Right lobe of liver (tissue), 6 donors: ENCODE measurements around the gene TRAF3. TPM values are rescaled to one million over a fixed set of nuclear protein-coding genes. Genes with fewer than 3 reads are reported as not detected.
A peak's percentile ranks its signal among the peaks of the same experiment; 100 is the strongest.
"Not testable (repeated sequence)": the region's sequence is repeated elsewhere in the genome, so short reads cannot be mapped to it uniquely, and the experiment has no call there.

Source experiments
- ATAC-seq, 4 donors: fragments of 200-7000 bp; cut with Tn5 transposase; one replicate each; pipeline ENCODE4 v1.9.1; 2020; ENCODE audit warnings: mild to moderate bottlenecking in 4 of 4, moderate library complexity in 4 of 4
- DNase-seq, 3 donors: peaks; one replicate each; pipeline ENCODE4 v3.0.0-alpha.2; 2020
- H3K27ac ChIP-seq, 3 donors: fragments of 200-600 bp; one replicate each; pipeline ENCODE4 v1.8.0; 2022
- H3K27me3 ChIP-seq, 2 donors: fragments of 200-600 bp; one replicate each; pipeline ENCODE4 v1.8.0; 2022
- H3K36me3 ChIP-seq, 4 donors: fragments of 200-600 bp; sonication (generic) in 1 of 4; one replicate each; pipeline versions ENCODE4 v1.5.1 to v1.8.0; 2017 to 2022; ENCODE audit warnings: control low read depth in 1 of 4
- H3K4me1 ChIP-seq, 4 donors: fragments of 200-600 bp; sonication (generic) in 1 of 4; one replicate each; pipeline versions ENCODE4 v1.5.1 to v1.8.0; 2017 to 2022; ENCODE audit warnings: control low read depth in 1 of 4
- H3K4me3 ChIP-seq, 3 donors: fragments of 200-600 bp; one replicate each; pipeline ENCODE4 v1.8.0; 2022
- H3K9me3 ChIP-seq, 4 donors: fragments of 200-600 bp; sonication (generic) in 1 of 4; one replicate each; pipeline versions ENCODE4 v1.5.1 to v1.8.0; 2017 to 2022; ENCODE audit warnings: control low read depth in 1 of 4
- POLR2A ChIP-seq: fragments of 450-650 bp; IDR thresholded peaks from one replicate; pipeline ENCODE4 v1.6.1; 2017; ENCODE audit warnings: antibody characterized with exemption, mild to moderate bottlenecking
- WGBS: methylation state at CpG from one replicate; pipeline ENCODE4 v1.1.6; 2018; ENCODE audit warnings: low coverage, low lambda C conversion rate; ENCODE audit not compliant: insufficient coverage; ENCODE audit errors: missing lambda C conversion rate; 5-methylcytosine and 5-hydroxymethylcytosine counted together
- intact Hi-C, 2 donors: fragments of 100-400 bp; cut with DNase I; formaldehyde crosslinking; loops; one replicate each; pipeline versions ENCODE4 v1.11.2 to v1.14.1; 2022
- total RNA-seq, 6 experiments: library from RNA; depleted of rRNA in 2 of 6; stranded (reverse); fragments of >200 nt in 2 of 6; fragmentation: NEBNext Ultra II Directional in 3 of 6; extraction: Animal tissue kit (Norgen Biotek cat#: 25700) in 3 of 6; gene quantifications; one replicate each; pipeline versions ENCODE4 v1.1.0 to v1.2.4, GENCODE V29; 2016 to 2023
- TF ChIP-seq, protein P1 (sequence below), 4 donors: fragments of 200-600 bp in 3 of 4; fragments of 450-650 bp in 1 of 4; IDR thresholded peaks; one replicate each; pipeline versions ENCODE4 v1.5.1 to v1.8.0; 2016 to 2022; ENCODE audit warnings: antibody characterized with exemption in 4 of 4, mild to moderate bottlenecking in 2 of 4
- donor health status: DM: no; HTN: yes; CAD: no.
- donor health status: DM: no; HTN: no; CAD: no.
- donor health status: DM: no; HTN: no; CAD: no.
- donor health status: DM: no; HTN: yes; CAD: no.
- donor health status: DM: no; HTN: yes; CAD: no.

TRAF3 gene
- total RNA-seq, 6 experiments from 2014 or later = 5.6 to 10.5 (median 8.3) TPM

DNA sequence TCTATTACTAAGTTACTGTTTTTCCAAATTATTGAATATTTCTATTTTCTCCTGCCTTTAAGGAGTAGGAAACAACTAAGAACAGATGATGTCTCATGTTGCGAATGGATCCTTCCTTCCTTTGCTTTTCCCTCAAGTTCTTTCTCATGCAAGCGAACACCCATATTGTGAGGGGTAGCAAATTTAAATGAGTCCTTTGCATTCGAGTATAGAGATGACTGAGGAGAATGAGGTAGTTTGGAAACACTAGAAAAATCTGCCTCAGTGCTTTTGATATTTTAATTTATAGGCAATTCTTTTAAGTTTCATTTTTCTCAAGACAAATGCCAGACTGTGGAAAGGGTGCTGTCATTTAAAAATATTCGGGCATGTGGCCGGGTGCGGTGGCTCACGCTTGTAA, 56.1 kb downstream of the TRAF3 start:
- no peak for ATAC-seq
- TF ChIP-seq, protein P1, sequence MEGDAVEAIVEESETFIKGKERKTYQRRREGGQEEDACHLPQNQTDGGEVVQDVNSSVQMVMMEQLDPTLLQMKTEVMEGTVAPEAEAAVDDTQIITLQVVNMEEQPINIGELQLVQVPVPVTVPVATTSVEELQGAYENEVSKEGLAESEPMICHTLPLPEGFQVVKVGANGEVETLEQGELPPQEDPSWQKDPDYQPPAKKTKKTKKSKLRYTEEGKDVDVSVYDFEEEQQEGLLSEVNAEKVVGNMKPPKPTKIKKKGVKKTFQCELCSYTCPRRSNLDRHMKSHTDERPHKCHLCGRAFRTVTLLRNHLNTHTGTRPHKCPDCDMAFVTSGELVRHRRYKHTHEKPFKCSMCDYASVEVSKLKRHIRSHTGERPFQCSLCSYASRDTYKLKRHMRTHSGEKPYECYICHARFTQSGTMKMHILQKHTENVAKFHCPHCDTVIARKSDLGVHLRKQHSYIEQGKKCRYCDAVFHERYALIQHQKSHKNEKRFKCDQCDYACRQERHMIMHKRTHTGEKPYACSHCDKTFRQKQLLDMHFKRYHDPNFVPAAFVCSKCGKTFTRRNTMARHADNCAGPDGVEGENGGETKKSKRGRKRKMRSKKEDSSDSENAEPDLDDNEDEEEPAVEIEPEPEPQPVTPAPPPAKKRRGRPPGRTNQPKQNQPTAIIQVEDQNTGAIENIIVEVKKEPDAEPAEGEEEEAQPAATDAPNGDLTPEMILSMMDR (IDR thresholded peaks at IDR 0.05) = no peak
- TF ChIP-seq POLR2A = no peak
- DNase-seq = no peak

GRCh38 chr14:102833991-102834390, 56.7 kb downstream of the TRAF3 start:
- H3K27ac ChIP-seq = no peak overlapping the region
- no peak overlapping the region for H3K4me3 ChIP-seq
- H3K27me3 ChIP-seq = no peaks in the 10 kb centered on the region
- intact Hi-C loops = no loop called here
- WGBS = 92% methylated on average over 6 of the region's 9 CpGs
- ATAC-seq (no peak), DNase-seq (no peak)
- H3K36me3 ChIP-seq = no peaks in the 10 kb centered on the region
- no peaks in the 10 kb centered on the region for H3K9me3 ChIP-seq
- TF ChIP-seq, protein P1 (IDR thresholded peaks at IDR 0.05) = no peak
- no peak for TF ChIP-seq POLR2A
- peaks cover 0 to 6% (median 0%) of the 10 kb centered on the region in 4 donors for H3K4me1 ChIP-seq

More for the DNA sequence above, 56.1 kb downstream of the TRAF3 start:
- 93% methylated on average over 3 of the region's 7 CpGs for WGBS
- no peak overlapping the region for H3K27ac ChIP-seq
- H3K36me3 ChIP-seq = no peaks in the 10 kb centered on the region
- intact Hi-C loops = no loop called here
- peaks cover 0 to 5% (median 0%) of the 10 kb centered on the region in 4 donors for H3K4me1 ChIP-seq
- no peaks in the 10 kb centered on the region for H3K27me3 ChIP-seq
- no peak overlapping the region for H3K4me3 ChIP-seq
- no peaks in the 10 kb centered on the region for H3K9me3 ChIP-seq

- ATAC-seq = no peak
- no peak for DNase-seq
- intact Hi-C loops = no loop called here
- Histone ChIP-seq H3K4me3 (no peak overlapping the region), H3K27me3 (no peaks in the 10 kb centered on the region), H3K9me3 (no peaks in the 10 kb centered on the region), H3K27ac (no peak overlapping the region), H3K4me1 (peaks cover 0 to 8% (median 0%) of the 10 kb centered on the region in 4 donors), H3K36me3 (no peaks in the 10 kb centered on the region)
- WGBS = 92% methylated on average over 3 of the region's 5 CpGs
- TF ChIP-seq POLR2A = no peak
- TF ChIP-seq, protein P1 (IDR thresholded peaks at IDR 0.05) = no peak
Observed at GRCh38 chr14:102835959-102836358, 58.7 kb downstream of the TRAF3 start.

GRCh38 chr14:102837120-102837519, 59.9 kb downstream of the TRAF3 start:
- DNase-seq, H3K9me3 ChIP-seq, H3K27me3 ChIP-seq, H3K4me1 ChIP-seq, H3K36me3 ChIP-seq, intact Hi-C loops, H3K27ac ChIP-seq, H3K4me3 ChIP-seq, ATAC-seq: not testable (repeated sequence)
- WGBS = 100% methylated on average over 2 of the region's 5 CpGs

GRCh38 chr14:102838501-102838900, 61.3 kb downstream of the TRAF3 start:
- H3K36me3 ChIP-seq = no peaks in the 10 kb centered on the region
- no peaks in the 10 kb centered on the region for H3K27me3 ChIP-seq
- no peak for TF ChIP-seq POLR2A
- TF ChIP-seq, protein P1 (IDR thresholded peaks at IDR 0.05) = no peak
- H3K9me3 ChIP-seq = no peaks in the 10 kb centered on the region
- 90% methylated on average over 2 of the region's 4 CpGs for WGBS
- no peak overlapping the region for H3K27ac ChIP-seq
- no peak for DNase-seq
- H3K4me3 ChIP-seq = no peak overlapping the region
- intact Hi-C loops = no loop called here
- peaks cover 0 to 8% (median 0%) of the 10 kb centered on the region in 4 donors for H3K4me1 ChIP-seq
- ATAC-seq = peak in 2 of 4 donors; percentile 43 to 50
